Activated naive CD8-positive, alpha-beta T cell treated with anti-CD3 and anti-CD28 coated beads for 36 hours (primary cell): ENCODE results near the gene EFHD2. TPM values are rescaled to one million over a fixed set of nuclear protein-coding genes. Genes with fewer than 3 reads are reported as not detected.

Experiments used
- DNase-seq: peaks from one replicate; pipeline ENCODE4 v3.0.0; 2021
- H3K27ac Mint-ChIP-seq: one replicate; pipeline ENCODE4 v1.8.0; 2022; ENCODE audit warnings: mild to moderate bottlenecking, moderate library complexity, mixed read lengths
- H3K27me3 Mint-ChIP-seq: one replicate; pipeline ENCODE4 v1.8.0; 2022; ENCODE audit warnings: mild to moderate bottlenecking, mixed read lengths
- H3K36me3 Mint-ChIP-seq: one replicate; pipeline ENCODE4 v1.8.0; 2021; ENCODE audit warnings: mild to moderate bottlenecking, mixed read lengths
- H3K4me1 Mint-ChIP-seq: one replicate; pipeline ENCODE4 v1.8.0; 2021; ENCODE audit warnings: mixed read lengths
- H3K4me3 Mint-ChIP-seq: one replicate; pipeline ENCODE4 v1.8.0; 2022; ENCODE audit warnings: mild to moderate bottlenecking, moderate library complexity, mixed read lengths
- H3K9me3 Mint-ChIP-seq: one replicate; pipeline ENCODE4 v1.8.0; 2022; ENCODE audit warnings: mixed read lengths
- total RNA-seq, 2 experiments: library from RNA; stranded (reverse); gene quantifications; one replicate each; pipeline ENCODE4 v1.2.3, GENCODE V29; 2021

Gene EFHD2
- total RNA-seq, 2 experiments from 2014 or later = 45.6 to 46.2 TPM

- Mint-ChIP-seq H3K4me3 (no peak overlapping the region), H3K9me3 (no peaks in the 10 kb centered on the region), H3K36me3 (no peaks in the 10 kb centered on the region), H3K27me3 (peaks cover 7% of the 10 kb centered on the region), H3K27ac (no peak overlapping the region), H3K4me1 (no peaks in the 10 kb centered on the region)
- DNase-seq = no peak
Observed at GRCh38 chr1:15443281-15443680, 33.6 kb downstream of the EFHD2 start.

GRCh38 chr1:15444468-15445389 lies 35.0 kb downstream of the EFHD2 start:
- no peak overlapping the region for H3K27ac Mint-ChIP-seq
- no peaks in the 10 kb centered on the region for H3K4me1 Mint-ChIP-seq
- peaks cover 10% of the 10 kb centered on the region for H3K27me3 Mint-ChIP-seq
- no peak for DNase-seq
- no peaks in the 10 kb centered on the region for H3K36me3 Mint-ChIP-seq
- H3K9me3 Mint-ChIP-seq = no peaks in the 10 kb centered on the region
- H3K4me3 Mint-ChIP-seq = no peak overlapping the region

- Mint-ChIP-seq H3K9me3 (no peaks in the 10 kb centered on the region), H3K4me1 (no peaks in the 10 kb centered on the region), H3K4me3 (no peak overlapping the region), H3K27ac (no peak overlapping the region), H3K27me3 (peaks cover 11% of the 10 kb centered on the region), H3K36me3 (no peaks in the 10 kb centered on the region)
- no peak for DNase-seq
Observed at GRCh38 chr1:15445390-15446122, 35.9 kb downstream of the EFHD2 start.

- Mint-ChIP-seq H3K27ac (no peak overlapping the region), H3K27me3 (peaks cover 11% of the 10 kb centered on the region), H3K4me3 (no peak overlapping the region), H3K9me3 (no peaks in the 10 kb centered on the region), H3K4me1 (no peaks in the 10 kb centered on the region), H3K36me3 (no peaks in the 10 kb centered on the region)
- no peak for DNase-seq
Observed at GRCh38 chr1:15446212-15446611, 36.5 kb downstream of the EFHD2 start.

- H3K27ac Mint-ChIP-seq = no peak overlapping the region
- H3K4me1 Mint-ChIP-seq = no peaks in the 10 kb centered on the region
- H3K36me3 Mint-ChIP-seq = no peaks in the 10 kb centered on the region
Observed at GRCh38 chr1:15448877-15449462, 39.3 kb downstream of the EFHD2 start.

GRCh38 chr1:15449567-15449966 lies 39.9 kb downstream of the EFHD2 start:
- no peaks in the 10 kb centered on the region for H3K9me3 Mint-ChIP-seq
- peaks cover 11% of the 10 kb centered on the region for H3K27me3 Mint-ChIP-seq

More at GRCh38 chr1:15448877-15449462, 39.3 kb downstream of the EFHD2 start:
- Mint-ChIP-seq H3K4me3 (no peak overlapping the region), H3K9me3 (no peaks in the 10 kb centered on the region), H3K27me3 (peaks cover 11% of the 10 kb centered on the region)
- DNase-seq = no peak

GRCh38 chr1:15451014-15451722 lies 41.5 kb downstream of the EFHD2 start:
- Mint-ChIP-seq H3K9me3 (no peaks in the 10 kb centered on the region), H3K27ac (no peak overlapping the region), H3K4me1 (no peaks in the 10 kb centered on the region), H3K4me3 (no peak overlapping the region), H3K36me3 (no peaks in the 10 kb centered on the region), H3K27me3 (peaks cover 7% of the 10 kb centered on the region)
- DNase-seq = no peak

More at GRCh38 chr1:15449567-15449966, 39.9 kb downstream of the EFHD2 start:
- Mint-ChIP-seq H3K4me3 (no peak overlapping the region), H3K4me1 (no peaks in the 10 kb centered on the region), H3K36me3 (no peaks in the 10 kb centered on the region), H3K27ac (no peak overlapping the region)
- DNase-seq = no peak

GRCh38 chr1:15452216-15452615 lies 42.5 kb downstream of the EFHD2 start:
- DNase-seq = no peak
- no peak overlapping the region for H3K27ac Mint-ChIP-seq
- no peaks in the 10 kb centered on the region for H3K36me3 Mint-ChIP-seq
- no peaks in the 10 kb centered on the region for H3K9me3 Mint-ChIP-seq
- H3K4me1 Mint-ChIP-seq = no peaks in the 10 kb centered on the region
- no peak overlapping the region for H3K4me3 Mint-ChIP-seq
- H3K27me3 Mint-ChIP-seq = peaks cover 12% of the 10 kb centered on the region

GRCh38 chr1:15452866-15453571 lies 43.3 kb downstream of the EFHD2 start:
- H3K9me3 Mint-ChIP-seq = no peaks in the 10 kb centered on the region
- H3K27me3 Mint-ChIP-seq = peaks cover 10% of the 10 kb centered on the region
- no peak overlapping the region for H3K4me3 Mint-ChIP-seq
- H3K27ac Mint-ChIP-seq = no peak overlapping the region
- no peaks in the 10 kb centered on the region for H3K4me1 Mint-ChIP-seq
- DNase-seq = no peak
- H3K36me3 Mint-ChIP-seq = no peaks in the 10 kb centered on the region

GRCh38 chr1:15453734-15454133 lies 44.0 kb downstream of the EFHD2 start:
- Mint-ChIP-seq H3K36me3 (no peaks in the 10 kb centered on the region), H3K9me3 (no peaks in the 10 kb centered on the region), H3K27me3 (peaks cover 10% of the 10 kb centered on the region), H3K4me3 (no peak overlapping the region), H3K27ac (no peak overlapping the region), H3K4me1 (no peaks in the 10 kb centered on the region)
- DNase-seq = no peak

- H3K4me3 Mint-ChIP-seq = no peak overlapping the region
- no peak for DNase-seq
- H3K27me3 Mint-ChIP-seq = peaks cover 10% of the 10 kb centered on the region
- no peaks in the 10 kb centered on the region for H3K36me3 Mint-ChIP-seq
- no peak overlapping the region for H3K27ac Mint-ChIP-seq
- no peaks in the 10 kb centered on the region for H3K9me3 Mint-ChIP-seq
- H3K4me1 Mint-ChIP-seq = no peaks in the 10 kb centered on the region
Observed at GRCh38 chr1:15454256-15454655, 44.6 kb downstream of the EFHD2 start.

GRCh38 chr1:15455522-15455921 lies 45.8 kb downstream of the EFHD2 start:
- Mint-ChIP-seq H3K27ac (no peak overlapping the region), H3K27me3 (peaks cover 6% of the 10 kb centered on the region), H3K9me3 (no peaks in the 10 kb centered on the region), H3K36me3 (no peaks in the 10 kb centered on the region), H3K4me3 (no peak overlapping the region), H3K4me1 (no peaks in the 10 kb centered on the region)
- no peak for DNase-seq

- H3K4me3 Mint-ChIP-seq = no peak within 1 kb of the TSS
- no peaks in the 10 kb centered on the region for H3K4me1 Mint-ChIP-seq
- peaks cover 6% of the 10 kb centered on the region for H3K27me3 Mint-ChIP-seq
- no peak within 1 kb of the TSS for H3K27ac Mint-ChIP-seq
- DNase-seq = no peak
- no peaks in the 10 kb centered on the region for H3K9me3 Mint-ChIP-seq
- H3K36me3 Mint-ChIP-seq = no peaks in the 10 kb centered on the region
Observed at GRCh38 chr1:15456313-15456954, 46.7 kb downstream of the EFHD2 start, which contains the start of gene CELA2A. CELA2A (plus strand) TSS chr1:15456732; CDS start chr1:15456754, 22 bp downstream.

- no peaks in the 10 kb centered on the region for H3K9me3 Mint-ChIP-seq
Observed at GRCh38 chr1:15457585-15457984, 47.9 kb downstream of the EFHD2 start.

More at GRCh38 chr1:15457585-15457984, 47.9 kb downstream of the EFHD2 start:
- H3K4me1 Mint-ChIP-seq = no peaks in the 10 kb centered on the region
- H3K27me3 Mint-ChIP-seq = peaks cover 6% of the 10 kb centered on the region
- H3K27ac Mint-ChIP-seq = no peak overlapping the region
- DNase-seq = no peak
- H3K4me3 Mint-ChIP-seq = no peak overlapping the region
- no peaks in the 10 kb centered on the region for H3K36me3 Mint-ChIP-seq
